CD14-positive monocyte (primary cell): ENCODE data around the gene KCTD21. TPM values are rescaled to one million over a fixed set of nuclear protein-coding genes. Genes with fewer than 3 reads are reported as not detected.

Source experiments
- DNase-seq, 3 donors: peaks; one replicate each; pipeline ENCODE4 v3.0.0-alpha.2; 2011 to 2022
- H2AFZ ChIP-seq: 2 replicates; pipeline ENCODE4 v1.6.0; 2012; ENCODE audit warnings: mild to moderate bottlenecking, low read depth, low read length, inconsistent platforms; ENCODE audit not compliant: insufficient read depth, poor library complexity, severe bottlenecking
- H3K27ac ChIP-seq, 2 donors: 1 replicate in 1 of 2; 2 replicates in 1 of 2; pipeline ENCODE4 v1.5.1; 2012 to 2013; ENCODE audit warnings: low read length in 2 of 2, control low read depth in 1 of 2, inconsistent platforms in 1 of 2, low read depth in 1 of 2, mild to moderate bottlenecking in 1 of 2
- H3K27me3 ChIP-seq, 2 donors: one replicate each; pipeline versions ENCODE4 v1.6.0 to v1.6.1; 2011 to 2013; ENCODE audit warnings: low read length in 2 of 2; ENCODE audit not compliant: control insufficient read depth in 2 of 2, insufficient read depth in 2 of 2
- H3K36me3 ChIP-seq, 2 donors: replicated peaks in 1 of 2; 1 replicate in 1 of 2; 2 replicates in 1 of 2; pipeline versions ENCODE4 v1.5.1 to v1.6.1; 2012 to 2013; ENCODE audit warnings: low read length in 2 of 2, control low read depth in 1 of 2, inconsistent platforms in 1 of 2, mild to moderate bottlenecking in 1 of 2; ENCODE audit not compliant: insufficient read depth in 2 of 2, control insufficient read depth in 1 of 2
- H3K4me1 ChIP-seq, 2 donors: 1 replicate in 1 of 2; 2 replicates in 1 of 2; pipeline versions ENCODE4 v1.5.1 to v1.6.1; 2012 to 2013; ENCODE audit warnings: low read length in 2 of 2, control low read depth in 1 of 2, inconsistent platforms in 1 of 2, mild to moderate bottlenecking in 1 of 2, moderate library complexity in 1 of 2; ENCODE audit not compliant: insufficient read depth in 2 of 2, control insufficient read depth in 1 of 2
- H3K4me2 ChIP-seq: replicated peaks from 2 replicates; pipeline ENCODE3; 2012; ENCODE audit warnings: low read length, moderate library complexity, mild to moderate bottlenecking; ENCODE audit not compliant: poor library complexity, severe bottlenecking; ENCODE audit errors: extremely low read depth
- H3K4me3 ChIP-seq, 3 experiments: fragments of 200-600 bp in 1 of 3; sonication (generic) in 1 of 3; replicated peaks in 1 of 3; 1 replicate in 2 of 3; 2 replicates in 1 of 3; pipeline ENCODE4 v1.5.1; 2011 to 2013; ENCODE audit warnings: low read length in 3 of 3, mild to moderate bottlenecking in 3 of 3, control low read depth in 2 of 3, low read depth in 2 of 3, inconsistent platforms in 1 of 3, moderate library complexity in 1 of 3
- H3K79me2 ChIP-seq: 2 replicates; pipeline ENCODE4 v1.6.0; 2012; ENCODE audit warnings: mild to moderate bottlenecking, control low read depth, inconsistent platforms, low read length, moderate library complexity; ENCODE audit not compliant: insufficient read depth
- H3K9ac ChIP-seq: 2 replicates; pipeline ENCODE4 v1.6.0; 2017; ENCODE audit warnings: low read length, mild to moderate bottlenecking; ENCODE audit not compliant: insufficient read depth, poor library complexity, severe bottlenecking
- H3K9me3 ChIP-seq, 2 donors: replicated peaks in 1 of 2; 1 replicate in 1 of 2; 2 replicates in 1 of 2; pipeline versions ENCODE4 v1.5.1 to v1.6.1; 2012 to 2013; ENCODE audit warnings: low read length in 2 of 2, control low read depth in 1 of 2; ENCODE audit not compliant: control insufficient read depth in 1 of 2, insufficient read depth in 1 of 2
- H4K20me1 ChIP-seq: 2 replicates; pipeline ENCODE4 v1.6.0; 2012; ENCODE audit warnings: mild to moderate bottlenecking, low read length, control low read depth, moderate library complexity; ENCODE audit not compliant: insufficient read depth
- H3K27ac Mint-ChIP-seq, 7 donors: one replicate each; pipeline ENCODE4 v1.8.0; 2020; ENCODE audit warnings: mild to moderate bottlenecking in 7 of 7, mixed read lengths in 7 of 7, moderate library complexity in 6 of 7, inconsistent platforms in 2 of 7
- H3K27me3 Mint-ChIP-seq, 3 donors: one replicate each; pipeline ENCODE4 v1.8.0; 2021 to 2022; ENCODE audit warnings: low read depth in 3 of 3, mild to moderate bottlenecking in 3 of 3, mixed read lengths in 3 of 3, moderate library complexity in 3 of 3, inconsistent platforms in 1 of 3
- H3K36me3 Mint-ChIP-seq, 2 donors: one replicate each; pipeline ENCODE4 v1.8.0; 2020; ENCODE audit warnings: mixed read lengths in 2 of 2, inconsistent platforms in 1 of 2, mild to moderate bottlenecking in 1 of 2
- H3K4me1 Mint-ChIP-seq: one replicate; pipeline ENCODE4 v1.8.0; 2020; ENCODE audit warnings: mild to moderate bottlenecking, mixed read lengths
- H3K4me3 Mint-ChIP-seq, 2 donors: one replicate each; pipeline ENCODE4 v1.8.0; 2020; ENCODE audit warnings: mild to moderate bottlenecking in 2 of 2, mixed read lengths in 2 of 2, moderate library complexity in 1 of 2
- H3K9me3 Mint-ChIP-seq, 7 donors: one replicate each; pipeline ENCODE4 v1.8.0; 2020 to 2022; ENCODE audit warnings: mixed read lengths in 7 of 7, mild to moderate bottlenecking in 6 of 7, moderate library complexity in 6 of 7, inconsistent platforms in 2 of 7
- whole genome bisulfite sequencing: methylation state at CpG from one replicate; pipeline ENCODE4 v1.1.5; 2013; ENCODE audit warnings: missing lambda C conversion rate; ENCODE audit not compliant: insufficient coverage; 5-methylcytosine and 5-hydroxymethylcytosine counted together
- intact Hi-C, 2 donors: fragments of 100-400 bp; cut with micrococcal nuclease; formaldehyde crosslinking; loops; one replicate each; pipeline versions ENCODE4 v1.15.0 to v1.15.1; 2023
- polyA plus RNA-seq, 3 donors: library from polyadenylated mRNA; depleted of rRNA in 1 of 3; unstranded in 2 of 3; stranded (reverse) in 1 of 3; fragments of 300-500 nt in 2 of 3; fragments of >200 nt in 1 of 3; fragmentation: Illumina TruSeq in 2 of 3; gene quantifications; 1 replicate in 2 of 3; 2 replicates in 1 of 3; pipeline ENCODE4 v1.2.3, GENCODE V29; 2012 to 2021
- TF ChIP-seq, protein P1 (sequence below): fragments of 200-600 bp; IDR thresholded peaks from one replicate; pipeline ENCODE4 v1.8.0; 2022; ENCODE audit warnings: antibody characterized with exemption, mild to moderate bottlenecking

KCTD21 gene
- polyA plus RNA-seq, 3 donors: 3.2 to 9.2 (median 5.2) TPM

DNA sequence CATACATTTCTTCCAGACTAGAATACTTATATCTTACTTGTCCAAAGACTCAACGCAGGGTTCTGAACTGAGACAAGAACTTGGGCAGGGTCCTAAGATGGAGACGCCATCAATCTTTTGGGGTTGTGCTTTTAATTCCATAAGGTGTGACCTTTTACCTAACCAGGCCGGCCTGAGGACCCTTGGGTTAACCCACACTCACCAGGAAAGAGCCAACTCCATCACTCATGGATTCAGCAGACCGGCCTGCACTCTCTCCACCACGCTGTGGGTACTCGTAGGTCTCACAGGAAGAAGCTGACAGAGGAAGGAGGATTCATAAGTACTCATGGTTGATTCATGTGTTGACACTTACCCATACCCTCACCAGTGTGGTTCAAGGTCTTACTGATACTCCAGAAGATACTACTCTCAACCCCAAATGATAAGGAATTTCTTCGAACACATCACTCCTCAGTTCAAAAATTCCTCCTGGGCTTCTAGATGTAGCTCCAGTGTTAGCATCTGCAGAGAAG lies 36.5 kb upstream of the KCTD21 start:
- Mint-ChIP-seq H3K36me3 (peaks cover 75 to 77% of the 10 kb centered on the region in 2 donors), H3K27ac (peak overlapping the region in 3 of 7 donors; percentile 28 to 70 (median 47)), H3K9me3 (no peaks in the 10 kb centered on the region), H3K4me3 (no peak overlapping the region), H3K27me3 (peaks cover 0 to 3% (median 3%) of the 10 kb centered on the region in 3 donors), H3K4me1 (peaks cover 21% of the 10 kb centered on the region)
- H2AFZ ChIP-seq: no peak overlapping the region
- H3K27ac ChIP-seq: peak overlapping the region in 1 of 2 donors; percentile 22
- no peak overlapping the region for H3K9ac ChIP-seq
- H3K4me1 ChIP-seq: peaks cover 5 to 9% of the 10 kb centered on the region in 2 donors
- peaks cover 70% of the 10 kb centered on the region for H4K20me1 ChIP-seq
- intact Hi-C loops: loop anchor here (5.0 to 10.0 kb wide), 2 partner anchors 47 to 210 kb away; no protein-coding TSS in a partner anchor
- H3K4me3 ChIP-seq: no peak overlapping the region
- peaks cover 16% of the 10 kb centered on the region for H3K79me2 ChIP-seq
- DNase-seq: no peak
- H3K27me3 ChIP-seq: no peaks in the 10 kb centered on the region
- no peak overlapping the region for H3K4me2 ChIP-seq
- no peaks in the 10 kb centered on the region for H3K9me3 ChIP-seq
- TF ChIP-seq, protein P1, sequence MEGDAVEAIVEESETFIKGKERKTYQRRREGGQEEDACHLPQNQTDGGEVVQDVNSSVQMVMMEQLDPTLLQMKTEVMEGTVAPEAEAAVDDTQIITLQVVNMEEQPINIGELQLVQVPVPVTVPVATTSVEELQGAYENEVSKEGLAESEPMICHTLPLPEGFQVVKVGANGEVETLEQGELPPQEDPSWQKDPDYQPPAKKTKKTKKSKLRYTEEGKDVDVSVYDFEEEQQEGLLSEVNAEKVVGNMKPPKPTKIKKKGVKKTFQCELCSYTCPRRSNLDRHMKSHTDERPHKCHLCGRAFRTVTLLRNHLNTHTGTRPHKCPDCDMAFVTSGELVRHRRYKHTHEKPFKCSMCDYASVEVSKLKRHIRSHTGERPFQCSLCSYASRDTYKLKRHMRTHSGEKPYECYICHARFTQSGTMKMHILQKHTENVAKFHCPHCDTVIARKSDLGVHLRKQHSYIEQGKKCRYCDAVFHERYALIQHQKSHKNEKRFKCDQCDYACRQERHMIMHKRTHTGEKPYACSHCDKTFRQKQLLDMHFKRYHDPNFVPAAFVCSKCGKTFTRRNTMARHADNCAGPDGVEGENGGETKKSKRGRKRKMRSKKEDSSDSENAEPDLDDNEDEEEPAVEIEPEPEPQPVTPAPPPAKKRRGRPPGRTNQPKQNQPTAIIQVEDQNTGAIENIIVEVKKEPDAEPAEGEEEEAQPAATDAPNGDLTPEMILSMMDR: no peak
- H3K36me3 ChIP-seq: peaks cover 70 to 76% of the 10 kb centered on the region in 2 donors
- 100% methylated on average over 3 of the region's 7 CpGs for WGBS

DNA sequence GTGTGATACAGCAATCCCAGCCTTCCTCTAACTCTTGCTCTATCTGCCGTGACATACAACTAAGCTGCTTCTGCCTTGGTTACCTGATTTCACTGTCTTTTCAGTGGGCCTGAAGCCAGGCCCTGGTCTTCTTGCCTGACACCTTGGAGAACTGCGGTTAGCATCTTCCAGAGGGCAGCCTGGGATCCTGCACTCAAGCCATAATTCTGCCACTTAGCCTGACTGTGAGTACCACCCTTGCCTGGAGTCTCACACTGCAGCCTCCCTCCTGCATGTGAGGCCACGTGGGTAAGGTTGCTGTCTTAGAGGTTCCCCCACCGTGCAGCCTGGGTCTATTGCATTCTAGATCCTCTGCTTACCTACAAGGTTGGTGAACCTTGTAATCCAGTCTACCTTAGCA lies 36.1 kb upstream of the KCTD21 start:
- no peaks in the 10 kb centered on the region for H3K9me3 Mint-ChIP-seq
- Histone ChIP-seq H3K27me3 (no peaks in the 10 kb centered on the region), H3K27ac (peak overlapping the region in 1 of 2 donors; percentile 22), H3K9me3 (no peaks in the 10 kb centered on the region), H3K9ac (no peak overlapping the region), H3K36me3 (peaks cover 75 to 80% of the 10 kb centered on the region in 2 donors), H4K20me1 (peaks cover 72% of the 10 kb centered on the region), H3K4me1 (peaks cover 4 to 9% of the 10 kb centered on the region in 2 donors), H3K79me2 (peaks cover 16% of the 10 kb centered on the region), H3K4me3 (no peak overlapping the region), H3K4me2 (no peak overlapping the region), H2AFZ (no peak overlapping the region)
- peaks cover 0 to 5% (median 3%) of the 10 kb centered on the region in 3 donors for H3K27me3 Mint-ChIP-seq
- peaks cover 78 to 82% of the 10 kb centered on the region in 2 donors for H3K36me3 Mint-ChIP-seq
- H3K4me3 Mint-ChIP-seq: no peak overlapping the region
- TF ChIP-seq, protein P1: no peak
- intact Hi-C loops: loop anchor here in 1 of 2 donors (10.0 kb wide), 1 partner anchor 210 kb away; no protein-coding TSS in a partner anchor
- 100% methylated on average over 2 of the region's 4 CpGs for WGBS
- no peak for DNase-seq
- H3K4me1 Mint-ChIP-seq: peaks cover 17% of the 10 kb centered on the region
- H3K27ac Mint-ChIP-seq: peak overlapping the region in 4 of 7 donors; percentile 28 to 75 (median 58)
